Stimulated activated CD4-positive, alpha-beta T cell treated with anti-CD3 and anti-CD28 coated beads, Interleukin-2, amount 100 ng/mL, for 24 hours (primary cell): Measurements from ENCODE around the gene CFAP70.
"Not testable (repeated sequence)": the region's sequence is repeated elsewhere in the genome, so short reads cannot be mapped to it uniquely, and the experiment has no call there.

Experiments used
- DNase-seq, 2 donors: peaks; one replicate each; pipeline ENCODE4 v3.0.0-alpha.2; 2020

The CFAP70 gene

DNA sequence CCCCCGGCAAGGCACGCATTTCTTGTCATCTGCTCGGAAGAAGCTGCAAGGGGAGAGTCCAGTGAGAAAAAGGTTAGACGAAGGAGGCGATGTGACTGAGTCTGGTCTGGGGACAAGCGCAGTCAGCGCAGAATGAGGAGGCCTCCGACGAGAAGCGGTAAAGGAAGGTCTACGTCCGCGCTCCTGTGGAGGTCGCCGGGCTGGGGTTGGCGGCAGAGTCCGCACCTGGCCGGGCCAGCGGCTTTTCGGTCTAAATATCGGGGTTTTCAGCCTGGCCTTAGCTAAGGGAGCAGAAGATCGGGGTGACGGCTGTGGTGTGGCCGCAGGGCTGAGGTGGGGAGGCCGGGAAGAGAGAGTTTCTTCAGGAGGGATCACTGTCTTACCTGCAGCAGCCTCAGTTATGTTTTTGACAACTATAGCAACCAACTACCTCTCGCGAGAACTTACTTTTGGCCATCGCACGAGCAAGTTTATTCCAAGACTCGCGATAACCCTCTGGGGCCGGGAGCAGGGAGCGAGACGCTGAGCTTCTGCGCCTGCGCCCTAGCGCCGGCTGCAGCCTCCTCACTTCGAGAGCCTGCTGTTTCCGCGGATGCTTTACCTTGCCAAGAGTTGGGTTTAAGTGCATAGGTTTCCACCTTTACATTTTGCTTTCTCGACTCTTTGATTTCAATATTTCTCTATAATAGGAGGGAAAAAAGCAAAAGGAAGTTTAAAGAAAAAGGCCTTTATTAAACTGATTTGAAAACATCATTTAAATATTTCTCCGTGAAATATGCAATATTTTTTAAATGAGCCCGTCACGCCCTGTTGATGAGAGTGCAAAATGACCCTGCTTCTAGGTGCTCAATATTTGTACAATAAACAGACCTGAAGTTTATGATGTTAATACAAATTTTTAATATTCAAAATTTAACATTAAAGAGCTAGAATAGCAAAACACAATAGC is at the start of gene CFAP70:
CFAP70 (minus strand) TSS at position 534 of the 949 bp plus-strand sequence. CDS start 4,068 bp downstream, outside the sequence.
- DNase-seq: peak; percentile 89

DNA sequence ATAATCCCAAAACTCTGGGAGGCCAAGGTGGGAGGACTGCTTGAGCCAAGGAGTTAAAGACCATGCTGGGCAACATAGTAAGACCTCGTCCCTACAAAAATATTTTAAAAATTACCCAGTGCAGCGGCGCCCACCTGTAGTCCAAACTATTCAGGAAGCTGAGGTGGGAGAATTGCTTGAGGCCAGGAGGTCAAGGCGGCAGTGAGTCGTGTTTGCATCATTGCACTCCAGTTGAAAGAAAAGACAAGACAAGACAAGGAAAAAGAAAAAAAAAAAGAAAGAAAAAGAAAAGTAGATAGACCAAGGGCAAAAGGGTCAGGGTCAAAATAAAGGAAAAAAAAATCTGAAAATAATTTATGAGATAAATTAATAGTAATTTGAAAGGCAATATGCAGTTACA is 49.4 kb upstream of the CFAP70 start:
- no peak for DNase-seq

DNA sequence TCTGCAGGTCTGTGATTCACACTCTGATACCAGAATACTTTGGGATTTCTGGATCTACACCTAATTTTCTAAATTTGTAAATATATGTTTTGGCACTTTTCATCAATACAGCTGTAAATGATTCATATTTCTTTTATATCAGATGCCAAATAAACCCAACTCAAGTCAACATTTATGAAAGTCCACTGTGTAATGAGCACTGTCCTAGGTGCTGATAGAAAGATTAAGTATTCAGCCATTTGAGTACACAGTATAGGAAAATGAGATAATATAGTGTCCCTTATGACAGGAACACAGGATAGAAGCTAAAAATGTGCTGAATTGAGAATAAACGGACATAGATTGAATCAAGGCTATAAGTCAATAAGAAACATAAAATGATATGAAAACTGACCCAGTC is 48.8 kb upstream of the CFAP70 start:
- DNase-seq: no peak

DNA sequence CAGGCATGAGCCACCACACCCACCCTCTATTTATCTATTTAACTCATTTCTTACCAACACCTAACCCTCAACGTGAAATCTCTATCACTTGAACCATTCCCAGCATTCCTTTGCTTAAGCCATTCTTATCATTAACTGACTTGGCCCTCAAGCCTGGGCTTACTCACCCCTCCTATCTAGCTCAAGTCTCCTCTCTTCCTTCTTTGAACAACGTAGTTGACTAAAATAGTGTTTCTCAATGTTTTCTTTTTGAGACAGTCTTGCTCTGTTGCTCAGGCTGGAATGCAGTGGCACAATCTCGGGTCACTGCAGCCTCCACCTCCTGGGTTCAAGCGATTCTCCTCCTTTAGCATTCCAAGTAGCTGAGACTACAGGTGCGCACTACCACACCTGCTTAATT is 48.2 kb upstream of the CFAP70 start:
- no peak for DNase-seq

DNA sequence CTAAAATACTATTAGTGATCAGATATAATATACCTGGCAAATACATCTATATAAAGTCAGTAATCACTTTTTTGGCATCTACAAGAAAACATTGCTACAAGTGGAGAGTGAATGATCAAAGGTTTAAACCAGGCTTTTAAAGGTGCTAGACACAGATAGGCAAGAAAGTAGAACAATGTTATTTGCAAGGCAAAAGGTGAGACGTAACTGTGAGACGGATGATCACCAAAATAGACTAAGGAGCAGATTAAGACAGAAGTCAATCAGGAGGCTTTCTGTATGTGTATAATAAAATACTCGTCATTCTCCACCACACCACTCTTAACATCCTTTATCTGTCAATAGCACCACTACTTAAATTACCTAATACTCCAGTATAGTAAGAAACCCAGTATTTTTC is 46.9 kb upstream of the CFAP70 start:
- no peak for DNase-seq

DNA sequence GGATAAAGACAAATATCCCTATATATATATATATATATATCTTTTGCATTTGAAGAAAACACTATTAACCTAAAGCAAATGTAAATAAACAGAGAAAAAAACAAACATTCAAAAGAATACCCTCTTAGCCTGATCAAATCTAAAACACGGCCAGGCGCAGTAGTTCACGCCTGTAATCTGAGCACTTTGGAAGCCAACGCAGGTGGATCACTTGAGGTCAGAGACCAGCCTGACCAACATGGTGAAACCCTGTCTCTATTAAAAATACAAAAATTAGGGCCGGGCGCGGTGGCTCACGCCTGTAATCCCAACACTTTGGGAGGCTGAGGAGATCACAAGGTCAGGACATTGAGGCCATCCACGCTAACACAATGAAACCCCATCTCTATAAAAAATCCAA is 46.0 kb upstream of the CFAP70 start:
- no peak for DNase-seq

DNA sequence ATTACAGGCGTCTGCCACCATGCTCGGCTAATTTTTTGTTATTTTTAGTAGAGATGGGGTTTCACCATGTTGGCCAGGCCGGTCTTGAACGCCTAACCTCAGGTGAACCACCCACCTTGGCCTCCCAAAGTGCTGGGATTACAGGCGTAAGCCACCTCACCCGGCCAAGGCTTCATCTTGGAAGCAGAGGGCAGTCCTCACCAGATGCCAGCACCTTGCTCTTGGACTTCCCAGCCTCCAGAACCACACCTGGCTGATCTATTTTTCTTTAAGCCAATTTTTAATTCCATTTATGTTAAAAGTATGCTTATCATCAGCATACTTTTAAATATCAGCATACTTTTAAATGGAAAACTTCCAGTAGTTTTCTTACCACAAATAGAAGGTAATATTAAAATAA is 43.0 kb upstream of the CFAP70 start:
- no peak for DNase-seq

DNA sequence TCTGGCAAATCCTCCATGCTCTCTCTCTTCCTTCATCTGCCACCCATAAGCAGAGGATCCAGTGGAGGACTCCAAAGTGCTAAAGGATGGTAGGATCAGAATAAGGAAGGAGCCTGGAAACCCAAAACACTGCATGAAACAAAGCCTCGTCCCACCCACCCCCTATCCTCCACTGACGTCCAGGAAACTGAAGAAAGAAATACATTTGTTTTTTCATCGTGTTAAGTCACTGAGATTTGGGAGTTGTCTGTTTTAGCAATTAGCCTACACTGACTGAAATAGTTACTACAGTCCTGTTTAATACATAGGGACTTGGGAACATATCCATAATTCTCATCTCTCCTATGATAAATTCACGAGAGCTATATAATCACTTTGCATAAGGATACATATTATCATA is 40.4 kb upstream of the CFAP70 start:
- no peak for DNase-seq

DNA sequence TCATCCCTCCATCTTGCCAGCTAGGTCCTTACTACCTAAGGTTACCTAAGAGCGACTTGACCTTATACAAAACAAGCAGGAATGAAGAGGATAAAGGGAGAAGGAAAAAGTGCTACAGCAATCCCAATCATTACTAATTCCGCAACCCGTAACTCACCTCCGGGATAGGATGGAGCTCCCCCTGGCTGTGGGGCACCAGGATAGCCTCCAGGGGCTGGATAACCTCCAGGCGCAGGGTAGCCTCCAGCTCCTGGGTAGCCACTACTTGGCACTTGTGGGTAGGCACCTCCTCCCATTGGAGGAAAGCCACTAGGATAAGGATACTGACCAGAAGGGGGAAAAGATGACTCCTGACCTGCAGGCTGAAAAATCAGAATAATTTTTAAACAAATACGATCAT is 39.4 kb upstream of the CFAP70 start:
- DNase-seq: no peak

DNA sequence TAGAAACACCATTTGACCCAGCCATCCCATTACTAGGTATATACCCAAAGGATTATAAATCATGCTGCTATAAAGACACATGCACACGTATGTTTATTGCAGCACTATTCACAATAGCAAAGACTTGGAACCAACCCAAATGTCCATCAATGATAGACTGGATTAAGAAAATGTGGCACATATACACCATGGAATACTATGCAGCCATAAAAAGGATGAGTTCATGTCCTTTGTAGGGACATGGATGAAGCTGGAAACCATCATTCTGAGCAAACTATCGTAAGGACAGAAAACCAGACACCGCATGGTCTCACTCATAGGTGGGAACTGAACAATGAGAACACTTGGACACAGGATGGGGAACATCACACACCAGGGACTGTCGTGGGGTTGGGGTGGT is 35.7 kb upstream of the CFAP70 start:
- not testable (repeated sequence) for DNase-seq

DNA sequence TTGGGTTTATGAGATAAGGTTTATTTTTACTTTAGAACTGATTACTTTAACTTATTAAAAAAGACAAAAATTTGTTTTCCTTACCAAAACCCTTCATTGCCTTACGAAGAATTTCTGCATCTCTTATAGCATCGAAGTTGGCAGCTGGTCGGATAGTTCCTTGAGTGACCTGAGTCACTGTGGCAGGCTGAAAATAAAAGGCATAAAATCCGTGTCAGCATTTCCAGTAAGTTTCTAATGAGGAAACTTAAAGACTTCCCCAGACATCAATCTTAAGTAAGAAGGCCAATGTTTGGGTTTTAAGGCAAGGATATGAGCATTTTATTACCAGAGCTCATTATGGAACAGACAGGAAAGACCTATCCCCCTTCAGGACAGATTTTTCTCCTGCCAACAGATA is 29.6 kb upstream of the CFAP70 start:
- DNase-seq: no peak

DNA sequence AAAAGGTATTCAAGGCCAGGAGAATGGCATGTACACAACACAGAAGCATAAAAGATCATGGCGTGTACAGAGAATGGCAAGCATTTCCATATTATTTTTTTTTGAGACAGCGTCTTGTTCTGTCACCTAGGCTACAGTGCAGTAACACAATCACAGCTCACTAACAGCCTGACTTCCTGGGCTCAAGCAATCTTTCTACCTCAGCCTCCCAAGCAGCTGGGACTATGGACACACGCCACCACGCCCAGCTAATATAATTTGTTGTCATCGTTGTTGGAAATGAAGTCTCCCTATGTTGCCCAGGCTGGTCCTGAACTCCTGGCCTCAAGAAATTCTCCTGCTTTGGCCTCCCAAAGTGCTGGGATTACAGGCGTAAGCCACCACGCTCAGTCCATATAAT is 27.9 kb upstream of the CFAP70 start:
- no peak for DNase-seq

DNA sequence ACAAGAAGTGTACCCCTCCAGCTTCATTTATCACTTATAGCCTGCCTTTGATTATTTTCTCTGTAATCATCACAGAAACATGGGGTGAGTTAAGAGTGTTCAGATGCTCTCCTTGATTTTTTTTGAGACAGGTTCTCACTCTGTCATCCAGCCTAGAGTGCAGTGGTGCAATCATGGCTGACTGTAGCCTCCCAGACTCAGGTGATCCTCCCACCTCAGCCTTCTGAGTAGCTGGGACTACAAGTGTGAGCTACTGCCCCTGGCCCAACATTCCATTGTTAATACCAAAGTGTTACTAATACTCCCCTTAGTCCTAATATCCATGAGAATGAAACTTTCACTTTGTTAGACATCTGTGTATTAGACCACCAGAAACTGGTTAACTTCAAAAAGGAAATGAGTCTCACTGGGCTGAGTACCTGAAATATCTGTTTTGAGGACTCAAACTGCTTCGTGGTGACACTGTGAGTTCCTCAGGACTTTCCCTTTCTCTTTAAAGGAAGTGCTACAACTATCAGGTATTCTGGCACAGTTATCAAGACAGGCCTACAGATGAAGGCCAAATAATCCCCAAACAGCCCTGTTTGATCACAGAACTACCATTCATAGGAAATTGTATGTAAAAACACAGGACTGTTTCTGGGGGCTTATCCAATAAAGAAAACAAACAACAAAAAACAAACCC is 20.5 kb upstream of the CFAP70 start:
- DNase-seq: no peak

DNA sequence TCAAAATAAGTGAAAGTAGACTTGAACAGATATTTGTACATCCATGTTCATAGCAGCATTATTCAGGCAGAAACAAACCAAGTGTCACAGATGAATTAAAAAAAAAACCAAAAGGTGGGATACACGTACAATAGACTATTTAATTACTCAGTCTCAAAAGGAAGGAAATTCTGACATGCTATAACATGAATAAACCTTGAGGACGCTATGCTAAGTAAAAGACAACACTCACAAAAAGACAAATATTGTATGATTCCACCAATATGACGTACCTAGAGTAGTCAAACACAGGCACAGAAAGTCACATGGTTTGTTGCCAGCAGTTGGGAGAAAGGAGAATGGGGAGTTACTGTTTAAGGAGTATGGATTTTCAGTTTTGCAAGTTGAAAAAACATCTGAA is 18.0 kb upstream of the CFAP70 start:
- no peak for DNase-seq

DNA sequence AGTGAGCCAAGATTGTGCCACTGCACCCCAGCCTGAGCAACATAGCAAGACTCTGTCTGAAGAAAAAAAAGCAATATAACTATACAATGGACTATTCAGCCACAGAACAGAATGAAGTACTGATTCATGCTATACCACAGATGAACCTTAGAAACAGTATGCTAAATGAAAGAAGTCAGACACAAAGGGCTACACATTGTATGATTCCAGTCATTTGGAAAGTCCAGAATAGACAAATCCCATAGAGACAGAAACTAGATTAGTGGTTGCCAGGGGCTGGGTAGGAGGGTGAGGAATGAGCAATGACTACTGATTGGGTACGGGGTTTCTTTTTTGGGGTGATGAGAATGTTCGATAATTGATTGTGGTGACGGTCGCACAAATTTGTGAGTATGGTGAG is 9.6 kb upstream of the CFAP70 start:
- no peak for DNase-seq

DNA sequence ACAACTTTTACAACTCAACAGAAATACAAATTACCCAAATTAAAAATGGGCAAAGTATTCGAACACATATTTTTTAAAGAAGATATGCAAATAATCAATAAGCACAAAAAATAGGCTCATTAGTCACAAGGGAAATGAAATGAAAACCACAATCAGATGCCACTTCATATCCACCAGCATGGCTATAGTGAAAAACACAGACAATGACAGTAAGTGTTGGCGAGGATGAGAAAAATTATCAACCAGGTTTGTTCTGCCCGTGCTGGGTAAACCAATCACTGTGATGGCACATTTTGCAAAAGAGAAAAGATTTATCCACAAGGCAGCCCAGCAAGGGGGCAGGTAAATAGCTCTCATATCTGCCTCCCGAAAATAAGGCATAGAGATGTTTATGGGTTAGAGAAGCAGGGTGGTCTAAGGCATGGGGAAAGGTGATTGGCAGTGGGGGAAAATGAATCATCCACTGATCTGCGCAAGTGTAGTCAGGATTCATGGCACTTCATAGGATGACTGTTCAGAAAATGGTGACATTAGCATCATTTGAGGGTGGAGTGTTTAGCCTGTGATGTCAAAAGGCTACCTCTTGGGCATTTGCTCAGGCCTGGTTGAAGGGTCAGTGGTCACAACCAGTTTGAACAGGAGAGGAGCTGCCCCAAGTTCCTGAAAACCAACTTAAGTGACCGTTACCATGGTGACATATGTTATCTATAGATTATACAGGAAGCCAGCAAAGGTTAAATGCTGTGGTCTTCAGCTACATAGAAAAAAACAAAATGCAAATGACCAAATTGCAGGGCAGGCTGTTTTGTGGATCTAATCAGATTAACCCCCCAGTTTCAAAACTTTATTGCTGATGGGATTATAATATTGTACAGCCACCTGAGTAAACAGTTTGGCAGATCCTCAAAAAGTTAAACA is 8.0 kb upstream of the CFAP70 start:
- no peak for DNase-seq

DNA sequence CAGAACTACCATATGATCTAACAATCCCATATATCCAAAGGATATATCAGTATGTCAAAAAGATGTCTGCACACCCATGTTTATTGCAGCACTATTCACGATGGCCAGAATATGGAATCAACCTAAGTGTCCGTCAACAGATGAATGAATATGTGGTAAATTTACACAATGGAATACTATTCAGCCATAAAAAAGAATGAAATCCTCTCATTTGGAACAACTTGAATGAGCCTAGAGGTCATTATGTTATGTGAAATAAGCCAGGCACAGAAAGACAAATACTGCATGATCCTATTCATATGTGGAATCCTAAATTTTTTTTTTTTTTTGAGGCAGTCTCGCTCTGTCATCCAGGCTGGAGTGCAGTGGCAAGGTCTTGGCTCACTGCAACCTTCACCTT is 6.3 kb upstream of the CFAP70 start:
- no peak for DNase-seq

DNA sequence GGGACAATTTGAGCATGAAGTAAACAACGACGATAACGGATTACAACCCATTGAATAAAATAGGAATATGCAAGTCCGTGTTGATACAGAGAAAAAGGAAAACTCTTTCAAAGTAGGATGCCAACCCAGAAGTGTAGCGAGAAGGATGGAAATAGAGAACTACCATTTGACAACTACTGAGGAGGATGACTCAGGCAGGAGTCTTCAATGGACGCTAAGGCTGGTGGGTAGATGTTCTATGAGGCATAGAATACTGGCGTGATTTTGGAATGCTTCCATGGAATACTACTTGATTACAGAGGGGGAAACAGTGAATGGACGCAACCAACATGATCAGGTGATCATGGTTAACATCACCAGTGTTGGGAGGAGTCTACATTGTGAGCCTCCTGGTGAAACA is 828 bp upstream of the CFAP70 start:
- DNase-seq: no peak

DNA sequence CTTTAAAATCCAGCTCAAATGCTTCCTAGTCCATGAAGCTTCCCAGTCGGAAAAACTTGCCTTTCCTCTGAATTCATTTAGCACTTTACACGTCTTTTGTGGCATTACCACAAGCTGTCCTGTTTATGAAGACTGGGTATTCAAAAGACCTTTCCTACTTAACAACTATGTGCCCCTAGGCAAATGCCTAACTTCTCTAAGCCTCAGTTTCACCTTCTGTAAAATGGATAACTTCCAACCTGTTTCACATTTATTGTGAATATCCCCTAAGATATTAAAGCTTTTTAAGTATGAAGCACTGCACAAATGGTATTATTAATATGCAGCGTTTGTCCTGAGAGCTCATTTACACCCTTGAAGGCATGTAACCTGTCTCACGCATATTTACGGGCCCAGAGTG is 843 bp downstream of the CFAP70 start:
- no peak for DNase-seq

DNA sequence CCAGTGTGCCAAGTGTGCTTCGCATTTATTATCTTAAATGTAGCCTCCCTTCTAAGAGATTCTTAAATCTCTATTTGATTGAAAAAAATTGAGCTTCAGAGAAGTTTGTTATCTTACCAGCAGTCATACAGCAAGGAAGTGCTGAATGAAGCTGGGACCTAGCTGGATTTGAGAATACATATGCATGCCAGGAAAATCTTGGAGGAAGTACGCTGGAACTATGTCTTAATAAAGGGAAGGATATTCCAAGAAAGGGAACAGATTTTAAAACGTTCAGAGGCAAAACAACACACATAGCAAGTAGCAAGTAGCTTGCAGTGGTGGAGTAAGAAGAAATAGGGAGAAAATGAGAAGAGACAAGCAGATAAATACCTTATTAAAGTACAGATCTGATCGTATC is 1.5 kb downstream of the CFAP70 start:
- no peak for DNase-seq

DNA sequence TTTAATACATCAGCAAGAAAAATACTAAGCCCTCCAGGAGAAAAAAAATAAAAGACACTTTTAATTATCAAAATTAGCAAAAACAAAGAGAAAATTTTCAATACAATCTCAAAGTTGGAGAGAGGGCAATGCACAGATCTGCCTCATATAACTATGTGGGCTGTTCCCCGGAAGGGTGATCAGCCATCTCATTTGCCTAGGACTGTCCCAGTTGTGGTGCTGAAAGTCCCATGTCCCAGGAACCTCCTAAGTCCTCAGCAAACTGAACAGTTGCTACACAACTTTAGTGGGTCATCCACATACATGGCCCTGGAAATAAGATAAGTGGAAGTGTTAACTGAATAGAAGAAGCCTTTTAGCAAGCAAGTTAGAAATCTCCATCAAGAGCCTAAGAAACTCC is 14.4 kb downstream of the CFAP70 start:
- no peak for DNase-seq

DNA sequence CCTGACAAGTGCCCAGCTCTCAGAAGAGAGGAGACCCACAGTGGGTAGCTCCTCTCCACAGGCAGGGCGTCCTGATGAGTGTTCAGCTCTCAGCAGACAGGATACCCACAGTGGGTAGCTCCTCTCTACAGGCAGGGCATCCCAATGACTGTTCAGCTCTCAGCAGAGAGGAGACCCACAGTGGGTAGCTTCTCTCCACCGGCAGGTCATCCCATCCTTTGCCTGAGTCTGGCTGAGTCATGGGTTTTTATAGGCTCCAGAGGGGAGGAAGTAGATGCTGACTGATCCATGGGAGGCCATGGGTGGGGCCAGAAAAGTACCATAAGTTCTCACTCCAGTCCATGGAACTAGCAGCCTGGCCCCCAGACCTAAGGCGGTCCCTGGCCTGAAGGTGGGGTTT is 18.5 kb downstream of the CFAP70 start:
- DNase-seq: no peak

DNA sequence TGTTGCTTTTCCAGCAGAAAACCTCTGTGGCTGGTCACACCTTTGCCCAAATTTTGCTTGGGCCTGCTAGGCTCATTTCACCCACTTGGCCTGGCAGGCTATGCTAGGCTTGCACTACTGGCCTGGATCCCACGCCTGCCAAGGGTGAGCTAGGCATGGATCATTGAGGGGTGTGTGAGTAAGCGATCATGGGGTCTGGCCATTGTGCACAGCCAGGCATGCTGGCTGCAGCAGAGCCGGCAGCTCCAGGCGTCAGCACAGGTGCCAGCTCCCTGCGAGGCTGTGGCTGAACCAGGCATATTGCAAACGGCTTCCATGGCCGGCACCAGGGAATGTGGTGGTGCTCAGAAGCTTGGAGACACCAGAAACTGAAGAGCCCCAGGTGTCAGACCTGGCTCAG is 19.2 kb downstream of the CFAP70 start:
- DNase-seq: no peak
